GM21528 (cell line): ENCODE results near the gene BLM.

ENCODE experiments used
- ATAC-seq: cut with Tn5 transposase; IDR thresholded peaks from one replicate; pipeline ENCODE4 v1.9.1; 2021; ENCODE audit warnings: mild to moderate bottlenecking, moderate library complexity; ENCODE audit not compliant: unreplicated experiment, low FRiP score

Gene BLM

GRCh38 chr15:90780916-90781315 is 63.8 kb downstream of the BLM start:
- ATAC-seq = no peak

GRCh38 chr15:90782442-90782841 is 65.3 kb downstream of the BLM start:
- no peak for ATAC-seq

- no peak for ATAC-seq
Observed at GRCh38 chr15:90787881-90788280, 70.7 kb downstream of the BLM start.

GRCh38 chr15:90789462-90789861 is 72.3 kb downstream of the BLM start:
- no peak for ATAC-seq

- no peak for ATAC-seq
Observed at GRCh38 chr15:90790057-90790456, 72.9 kb downstream of the BLM start.

GRCh38 chr15:90790561-90790960 is 73.4 kb downstream of the BLM start:
- ATAC-seq = no peak

GRCh38 chr15:90794538-90794937 is 77.4 kb downstream of the BLM start:
- ATAC-seq = no peak

GRCh38 chr15:90799639-90800170 is 82.6 kb downstream of the BLM start:
- no peak for ATAC-seq

- no peak for ATAC-seq
Observed at GRCh38 chr15:90801803-90802202, 84.7 kb downstream of the BLM start.

GRCh38 chr15:90807074-90807785 is 90.1 kb downstream of the BLM start:
- no peak for ATAC-seq

GRCh38 chr15:90807786-90808086 is 90.6 kb downstream of the BLM start:
- ATAC-seq = no peak

- ATAC-seq = no peak
Observed at GRCh38 chr15:90808517-90809235, 91.5 kb downstream of the BLM start.

- ATAC-seq = no peak
Observed at GRCh38 chr15:90809536-90809935, 92.4 kb downstream of the BLM start.

- no peak for ATAC-seq
Observed at GRCh38 chr15:90810354-90810753, 93.2 kb downstream of the BLM start.

- no peak for ATAC-seq
Observed at GRCh38 chr15:90812171-90812957, 95.2 kb downstream of the BLM start.

GRCh38 chr15:90812958-90813265 is 95.8 kb downstream of the BLM start:
- no peak for ATAC-seq

- no peak for ATAC-seq
Observed at GRCh38 chr15:90813796-90814190, 96.6 kb downstream of the BLM start.

- no peak for ATAC-seq
Observed at GRCh38 chr15:90814191-90814821, 97.2 kb downstream of the BLM start.

GRCh38 chr15:90816401-90817116 is 99.4 kb downstream of the BLM start:
- no peak for ATAC-seq
